Measurements from ENCODE around the gene XNDC1N.

XNDC1N gene

GRCh38 chr11:71927820-71928736 is at the start of gene XNDC1N:
Gene XNDC1N, minus strand, starts transcription at chr11:71928594. Its CDS starts 5,241 bp downstream, at chr11:71923353.
- peak; percentile 86 to 95 for DNase-seq

- DNase-seq: peak; percentile 22 to 59
These were observed 49.5 kb upstream of the XNDC1N start for GRCh38 chr11:71977743-71978418.

- DNase-seq: no peak
These were observed 48.7 kb upstream of the XNDC1N start for GRCh38 chr11:71977090-71977489.

GRCh38 chr11:71976551-71976950 is 48.2 kb upstream of the XNDC1N start:
- no peak for DNase-seq

GRCh38 chr11:71971680-71972079 is 43.3 kb upstream of the XNDC1N start:
- no peak for DNase-seq

- no peak for DNase-seq
These were observed 36.2 kb upstream of the XNDC1N start for GRCh38 chr11:71964641-71965040.

- no peak for DNase-seq
These were observed 35.1 kb upstream of the XNDC1N start for GRCh38 chr11:71963468-71963867.

- no peak for DNase-seq
These were observed 34.1 kb upstream of the XNDC1N start for GRCh38 chr11:71962428-71963038.

- DNase-seq: no peak
These were observed 27.6 kb upstream of the XNDC1N start for GRCh38 chr11:71955898-71956456.

- DNase-seq: no peak
These were observed 23.4 kb upstream of the XNDC1N start for GRCh38 chr11:71951741-71952310.

- no peak for DNase-seq
These were observed 20.6 kb upstream of the XNDC1N start for GRCh38 chr11:71949034-71949433.

- no peak for DNase-seq
These were observed 20.1 kb upstream of the XNDC1N start for GRCh38 chr11:71948314-71949027.

GRCh38 chr11:71947498-71947897 is 19.1 kb upstream of the XNDC1N start:
- no peak for DNase-seq

- no peak for DNase-seq
These were observed 17.8 kb upstream of the XNDC1N start for GRCh38 chr11:71946144-71946571.

- DNase-seq: no peak
These were observed 12.3 kb upstream of the XNDC1N start for GRCh38 chr11:71940561-71941219.

GRCh38 chr11:71937826-71938225 is 9.4 kb upstream of the XNDC1N start:
- DNase-seq: no peak

- no peak for DNase-seq
These were observed 8.4 kb upstream of the XNDC1N start for GRCh38 chr11:71936825-71937224.

GRCh38 chr11:71935338-71935925 is 7.0 kb upstream of the XNDC1N start:
- no peak for DNase-seq

GRCh38 chr11:71934213-71934612 is 5.8 kb upstream of the XNDC1N start:
- no peak for DNase-seq

GRCh38 chr11:71933141-71933933 is 4.9 kb upstream of the XNDC1N start:
- no peak for DNase-seq
